ENCODE data around the gene MYMK. TPM values are rescaled to one million over a fixed set of nuclear protein-coding genes. Genes with fewer than 3 reads are reported as not detected.

The MYMK gene
- total and polyA plus RNA-seq, 2 experiments from 2014 or later, result not detected

- no peaks in the 10 kb centered on the region for H3K36me3 ChIP-seq (ENCODE audit: insufficient read depth)
- Mint-ChIP-seq H3K4me3 (no peak overlapping the region), H3K27ac (no peak overlapping the region), H3K9me3 (no peaks in the 10 kb centered on the region), H3K27me3 (ENCODE audit: insufficient read depth, low read depth, poor library complexity) (peaks cover 6% of the 10 kb centered on the region), H3K36me3 (ENCODE audit: low read depth) (no peaks in the 10 kb centered on the region; the same call in 2 of the 3 replicates), H3K4me1 (peaks cover 15% of the 10 kb centered on the region)
- ATAC-seq, result no peak
- H3K79me2 ChIP-seq (replicated peaks; ENCODE audit: insufficient read depth), result no peaks in the 10 kb centered on the region
- TF ChIP-seq EZH2phosphoT487 (IDR thresholded peaks at IDR 0.05; ENCODE audit: unreplicated experiment) (no peak), POLR2AphosphoS5 (IDR thresholded peaks at IDR 0.05; ENCODE audit: low read depth) (no peak), CTCF (conservative IDR thresholded peaks at IDR 0.05; ENCODE audit: low read depth in 2 of 2) (no peak), EZH2 (IDR thresholded peaks at IDR 0.05; ENCODE audit: low read depth, unreplicated experiment) (no peak)
- TF ChIP-seq, protein P1, sequence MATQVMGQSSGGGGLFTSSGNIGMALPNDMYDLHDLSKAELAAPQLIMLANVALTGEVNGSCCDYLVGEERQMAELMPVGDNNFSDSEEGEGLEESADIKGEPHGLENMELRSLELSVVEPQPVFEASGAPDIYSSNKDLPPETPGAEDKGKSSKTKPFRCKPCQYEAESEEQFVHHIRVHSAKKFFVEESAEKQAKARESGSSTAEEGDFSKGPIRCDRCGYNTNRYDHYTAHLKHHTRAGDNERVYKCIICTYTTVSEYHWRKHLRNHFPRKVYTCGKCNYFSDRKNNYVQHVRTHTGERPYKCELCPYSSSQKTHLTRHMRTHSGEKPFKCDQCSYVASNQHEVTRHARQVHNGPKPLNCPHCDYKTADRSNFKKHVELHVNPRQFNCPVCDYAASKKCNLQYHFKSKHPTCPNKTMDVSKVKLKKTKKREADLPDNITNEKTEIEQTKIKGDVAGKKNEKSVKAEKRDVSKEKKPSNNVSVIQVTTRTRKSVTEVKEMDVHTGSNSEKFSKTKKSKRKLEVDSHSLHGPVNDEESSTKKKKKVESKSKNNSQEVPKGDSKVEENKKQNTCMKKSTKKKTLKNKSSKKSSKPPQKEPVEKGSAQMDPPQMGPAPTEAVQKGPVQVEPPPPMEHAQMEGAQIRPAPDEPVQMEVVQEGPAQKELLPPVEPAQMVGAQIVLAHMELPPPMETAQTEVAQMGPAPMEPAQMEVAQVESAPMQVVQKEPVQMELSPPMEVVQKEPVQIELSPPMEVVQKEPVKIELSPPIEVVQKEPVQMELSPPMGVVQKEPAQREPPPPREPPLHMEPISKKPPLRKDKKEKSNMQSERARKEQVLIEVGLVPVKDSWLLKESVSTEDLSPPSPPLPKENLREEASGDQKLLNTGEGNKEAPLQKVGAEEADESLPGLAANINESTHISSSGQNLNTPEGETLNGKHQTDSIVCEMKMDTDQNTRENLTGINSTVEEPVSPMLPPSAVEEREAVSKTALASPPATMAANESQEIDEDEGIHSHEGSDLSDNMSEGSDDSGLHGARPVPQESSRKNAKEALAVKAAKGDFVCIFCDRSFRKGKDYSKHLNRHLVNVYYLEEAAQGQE (IDR thresholded peaks at IDR 0.05; ENCODE audit: unreplicated experiment), result no peak
- no peaks in the 10 kb centered on the region for H3K27me3 ChIP-seq (ENCODE audit: insufficient read depth)
- no peaks in the 10 kb centered on the region for H3F3A ChIP-seq (replicated peaks; ENCODE audit: low read depth)
- no peaks in the 10 kb centered on the region for H3K4me1 ChIP-seq (ENCODE audit: insufficient read depth)
- no peak overlapping the region for H3K4me3 ChIP-seq
- no peak overlapping the region for H3K27ac ChIP-seq (ENCODE audit: low read depth)
- no peak overlapping the region for H3K4me2 ChIP-seq
- DNase-seq (ENCODE audit: low spot score), result no peak
- H4K20me1 ChIP-seq (replicated peaks; ENCODE audit: insufficient read depth), result no peaks in the 10 kb centered on the region
- H2AFZ ChIP-seq, result no peak overlapping the region
- no peaks in the 10 kb centered on the region for H3K9me2 ChIP-seq (ENCODE audit: insufficient read depth)
Measured at GRCh38 chr9:133552236-133552635, 27.5 kb upstream of the MYMK start.

DNA sequence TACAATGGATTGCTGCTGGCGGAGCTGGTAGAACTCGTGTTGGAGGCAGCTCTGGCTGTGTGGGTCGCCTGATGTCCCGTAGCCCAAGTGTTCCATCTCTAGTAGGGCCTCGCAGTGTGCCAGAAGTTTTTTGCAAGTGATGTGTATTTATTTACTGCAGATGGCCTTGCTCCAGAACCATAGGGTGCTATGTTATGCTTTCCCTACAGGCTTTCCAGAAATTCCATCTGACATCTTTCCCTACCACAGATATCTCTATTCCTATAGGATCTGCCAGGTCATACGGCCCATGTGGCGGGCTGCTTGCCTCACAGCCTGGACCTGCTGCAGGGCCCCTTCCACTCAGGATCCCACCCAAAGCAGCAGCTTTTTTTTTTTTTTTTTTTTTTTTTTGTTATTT, 26.7 kb upstream of the MYMK start:
- Histone ChIP-seq H3K4me1 (ENCODE audit: insufficient read depth) (no peaks in the 10 kb centered on the region), H3K9me2 (ENCODE audit: insufficient read depth) (no peaks in the 10 kb centered on the region), H3K79me2 (replicated peaks; ENCODE audit: insufficient read depth) (no peaks in the 10 kb centered on the region), H3K27me3 (ENCODE audit: insufficient read depth) (no peaks in the 10 kb centered on the region), H3K4me2 (no peak overlapping the region), H3K36me3 (ENCODE audit: insufficient read depth) (no peaks in the 10 kb centered on the region), H4K20me1 (replicated peaks; ENCODE audit: insufficient read depth) (no peaks in the 10 kb centered on the region), H3K27ac (ENCODE audit: low read depth) (no peak overlapping the region), H3K4me3 (no peak overlapping the region), H2AFZ (no peak overlapping the region), H3F3A (replicated peaks; ENCODE audit: low read depth) (no peaks in the 10 kb centered on the region)
- Mint-ChIP-seq H3K4me1 (peaks cover 17% of the 10 kb centered on the region), H3K36me3 (ENCODE audit: low read depth) (no peaks in the 10 kb centered on the region; the same call in 2 of the 3 replicates), H3K27ac (no peak overlapping the region), H3K4me3 (no peak overlapping the region), H3K27me3 (ENCODE audit: insufficient read depth, low read depth, poor library complexity) (peaks cover 7% of the 10 kb centered on the region), H3K9me3 (no peaks in the 10 kb centered on the region)
- DNase-seq (ENCODE audit: low spot score) (no peak), ATAC-seq (no peak)
- TF ChIP-seq STAT1 (IDR thresholded peaks at IDR 0.05; ENCODE audit: unreplicated experiment) (no peak), ETS1 (IDR thresholded peaks at IDR 0.05) (no peak), JUNB (IDR thresholded peaks at IDR 0.05; ENCODE audit: unreplicated experiment) (no peak), CTCF (conservative IDR thresholded peaks at IDR 0.05; ENCODE audit: low read depth in 2 of 2) (no peak), EZH2phosphoT487 (IDR thresholded peaks at IDR 0.05; ENCODE audit: unreplicated experiment) (no peak)

Measured in GM23338 (cell line).